Measurements from ENCODE around the gene RHBDF2.

RHBDF2 gene

DNA sequence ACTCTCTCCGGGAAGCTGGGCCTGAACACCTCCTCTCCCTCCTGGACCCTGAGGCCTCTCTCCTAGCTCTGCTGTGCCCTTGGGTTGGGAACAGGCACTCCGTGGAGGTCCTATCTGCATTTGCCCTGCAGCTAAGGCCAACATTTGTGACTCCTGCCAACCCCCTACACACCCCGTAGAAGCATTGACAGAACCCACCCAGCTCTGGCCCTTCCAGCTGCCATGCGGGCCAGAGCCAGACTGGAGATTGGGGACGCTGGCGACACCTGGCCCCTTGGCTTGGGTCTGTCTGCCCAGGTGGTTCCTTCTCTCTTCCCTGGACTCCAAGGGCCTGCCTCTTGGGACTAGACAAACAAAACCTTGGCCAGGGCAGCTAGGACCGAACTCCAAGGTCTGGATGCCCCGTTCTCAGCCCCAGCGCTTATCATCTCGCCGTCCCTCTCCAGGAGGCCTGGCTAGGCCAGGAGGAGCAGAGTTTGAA, 644 bp upstream of the RHBDF2 start:
- no peak for DNase-seq (ENCODE audit: low read depth, low spot score)

DNA sequence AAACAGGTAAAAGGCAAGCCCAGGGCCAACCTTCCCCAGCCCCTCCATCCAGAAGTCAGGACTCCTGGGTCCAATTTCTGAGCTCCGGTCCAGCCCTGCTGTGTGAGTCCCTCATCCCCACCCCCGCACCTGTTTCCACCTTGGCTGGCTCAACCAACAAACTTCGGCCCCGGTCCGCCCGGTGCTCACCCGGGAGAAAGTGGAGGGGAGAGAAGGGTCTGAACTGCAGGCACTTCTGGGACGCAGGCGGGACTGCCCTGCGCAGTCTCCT, 541 bp downstream of the RHBDF2 start:
- DNase-seq (ENCODE audit: low read depth, low spot score) = no peak

DNA sequence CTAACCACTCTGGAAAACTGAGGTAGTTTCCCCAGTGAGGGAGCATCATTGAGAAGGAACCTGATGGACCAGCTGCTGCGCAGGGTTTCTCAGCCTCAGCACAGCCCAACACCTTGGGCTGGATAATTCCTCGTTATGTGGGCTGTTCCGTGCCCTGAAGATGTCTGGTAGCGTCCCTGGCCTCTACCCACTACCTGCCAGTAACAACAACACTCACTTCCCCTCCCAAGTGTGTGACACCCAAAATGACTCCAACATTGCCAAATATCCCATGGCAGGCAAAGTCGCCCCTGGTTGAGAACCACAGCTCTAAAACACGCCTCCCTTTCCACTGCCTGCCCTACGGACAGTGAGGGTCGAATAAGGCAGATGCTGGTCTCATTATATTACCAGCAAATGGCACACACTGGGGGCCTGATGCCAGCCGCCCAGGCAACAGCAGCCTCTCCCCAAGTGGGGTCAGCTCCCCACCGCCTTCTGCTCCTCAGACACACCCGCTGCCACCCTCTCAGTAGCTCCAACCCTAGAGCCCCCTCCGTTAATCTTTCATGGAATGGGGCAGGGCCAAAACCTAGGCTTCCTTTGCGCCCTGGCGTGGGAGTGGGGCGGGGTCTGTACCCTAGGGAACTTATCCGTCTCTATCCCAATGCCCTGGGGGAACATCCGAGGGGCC, 1.0 kb downstream of the RHBDF2 start:
- DNase-seq (ENCODE audit: low read depth, low spot score) = no peak

DNA sequence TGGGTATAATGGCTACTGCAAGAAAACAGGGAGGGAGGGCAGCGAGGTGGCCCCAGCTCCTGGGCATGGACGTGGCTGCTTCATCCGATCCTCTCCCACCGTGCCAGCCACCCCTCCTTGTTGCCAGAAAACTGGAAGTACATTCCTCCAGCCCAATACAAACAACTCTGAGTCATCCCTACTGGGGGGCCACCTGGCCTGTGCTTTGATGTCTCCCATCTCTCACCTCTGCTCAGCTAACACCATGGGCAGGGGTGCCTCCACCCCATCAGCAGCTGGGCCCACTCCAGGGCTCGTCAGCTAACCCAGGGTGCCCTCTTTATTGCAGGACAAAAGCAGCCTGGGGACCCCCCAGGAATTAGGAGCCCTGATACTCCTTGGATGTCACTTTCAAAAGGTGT, 2.0 kb downstream of the RHBDF2 start:
- DNase-seq (ENCODE audit: low read depth, low spot score) = no peak

DNA sequence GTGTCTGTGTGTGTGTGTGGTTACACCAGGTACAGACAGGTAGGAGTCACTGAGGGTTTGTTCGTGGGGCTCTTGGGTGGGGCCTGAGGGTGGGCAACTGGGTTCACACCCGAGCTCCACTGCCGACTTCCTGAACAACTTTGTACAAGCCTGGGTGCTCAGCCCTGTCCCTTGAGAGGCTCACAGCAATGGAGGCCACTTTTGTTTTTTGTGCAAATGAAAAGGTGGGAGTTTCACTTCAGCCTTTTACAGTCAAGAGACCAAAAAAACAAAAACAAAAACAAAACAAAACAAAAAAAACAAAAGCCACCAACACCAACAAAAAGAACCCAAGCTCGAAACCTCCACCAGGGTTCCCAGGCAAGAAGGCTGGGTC, 2.4 kb downstream of the RHBDF2 start:
- no peak for DNase-seq (ENCODE audit: low read depth, low spot score)

DNA sequence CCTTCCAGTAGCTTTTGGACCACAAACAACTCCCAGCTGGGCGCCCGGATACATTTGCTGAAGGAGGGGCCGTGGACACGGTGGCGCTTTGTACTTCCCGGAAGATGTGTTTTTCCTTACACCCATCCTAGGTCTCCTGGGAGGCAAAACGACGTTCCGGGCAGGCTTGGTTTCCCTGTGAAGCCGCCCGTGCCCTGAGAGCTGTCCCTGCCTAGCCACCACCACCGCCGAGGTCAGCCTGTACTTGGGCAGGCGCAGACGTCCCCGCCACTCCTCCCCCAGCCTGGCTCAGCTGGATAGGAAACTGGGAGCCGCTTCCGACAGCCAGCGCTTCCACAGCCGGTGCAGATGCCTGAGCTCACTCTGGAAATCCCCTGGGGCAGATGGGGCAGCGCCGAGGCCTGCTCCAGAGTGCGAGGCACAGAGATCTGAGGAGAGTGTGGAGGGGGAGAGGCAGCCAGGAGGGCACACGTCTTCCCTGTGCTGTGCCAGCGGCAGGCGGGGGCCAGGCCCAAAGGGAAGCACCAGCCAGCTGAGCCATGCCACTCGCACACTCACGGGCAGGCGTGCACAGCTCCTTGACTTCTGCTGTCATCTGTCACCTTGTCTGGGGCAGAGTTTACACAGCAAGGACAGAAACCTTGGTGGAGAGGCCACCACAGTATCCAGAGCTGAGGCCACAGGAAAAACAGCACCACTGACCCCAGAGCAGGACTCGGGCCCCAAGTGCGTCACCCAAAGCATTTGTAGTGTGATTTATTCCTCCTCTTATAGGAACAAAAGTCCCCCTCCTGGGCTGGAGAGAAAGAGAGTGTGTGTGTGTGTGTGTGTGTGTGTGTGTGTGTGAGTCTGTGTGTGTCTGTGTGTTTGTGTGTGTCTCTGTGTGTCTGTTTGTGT, 3.0 kb downstream of the RHBDF2 start:
- DNase-seq (ENCODE audit: low read depth, low spot score) = no peak

DNA sequence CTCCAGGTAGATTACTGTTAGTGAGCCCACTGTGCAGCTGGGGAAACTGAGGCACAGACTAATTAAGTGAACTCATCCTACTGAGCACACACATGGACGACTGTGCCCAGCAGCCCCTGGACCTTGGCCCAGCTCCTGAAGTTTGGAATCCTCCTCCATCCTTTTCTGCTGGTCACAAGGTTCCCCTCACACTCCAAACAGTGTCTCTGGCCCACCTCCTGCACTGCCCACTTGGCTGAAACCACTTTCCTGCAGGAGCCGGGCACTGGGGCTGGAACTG, 3.6 kb downstream of the RHBDF2 start:
- no peak for DNase-seq (ENCODE audit: low read depth, low spot score)

DNA sequence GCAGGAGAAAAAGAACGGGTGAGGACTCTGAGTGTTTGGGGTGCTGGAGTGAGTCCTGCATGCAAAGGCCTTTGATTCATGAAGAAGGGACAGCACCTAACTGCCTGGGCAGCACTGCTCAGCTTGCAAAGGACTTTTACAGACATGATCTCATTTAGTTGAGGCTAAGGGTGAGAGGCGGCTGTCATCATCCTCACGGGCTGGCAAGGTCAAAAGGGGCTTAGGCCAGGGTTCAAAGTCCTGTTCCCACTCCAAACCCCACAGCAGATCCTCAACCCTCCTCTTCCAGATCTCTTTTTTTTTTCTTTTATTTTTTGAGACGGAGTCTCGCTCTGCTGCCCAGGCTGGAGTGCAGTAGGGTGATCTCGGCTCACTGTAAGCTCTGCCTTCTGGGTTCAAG, 4.8 kb downstream of the RHBDF2 start:
- DNase-seq (ENCODE audit: low read depth, low spot score) = no peak

DNA sequence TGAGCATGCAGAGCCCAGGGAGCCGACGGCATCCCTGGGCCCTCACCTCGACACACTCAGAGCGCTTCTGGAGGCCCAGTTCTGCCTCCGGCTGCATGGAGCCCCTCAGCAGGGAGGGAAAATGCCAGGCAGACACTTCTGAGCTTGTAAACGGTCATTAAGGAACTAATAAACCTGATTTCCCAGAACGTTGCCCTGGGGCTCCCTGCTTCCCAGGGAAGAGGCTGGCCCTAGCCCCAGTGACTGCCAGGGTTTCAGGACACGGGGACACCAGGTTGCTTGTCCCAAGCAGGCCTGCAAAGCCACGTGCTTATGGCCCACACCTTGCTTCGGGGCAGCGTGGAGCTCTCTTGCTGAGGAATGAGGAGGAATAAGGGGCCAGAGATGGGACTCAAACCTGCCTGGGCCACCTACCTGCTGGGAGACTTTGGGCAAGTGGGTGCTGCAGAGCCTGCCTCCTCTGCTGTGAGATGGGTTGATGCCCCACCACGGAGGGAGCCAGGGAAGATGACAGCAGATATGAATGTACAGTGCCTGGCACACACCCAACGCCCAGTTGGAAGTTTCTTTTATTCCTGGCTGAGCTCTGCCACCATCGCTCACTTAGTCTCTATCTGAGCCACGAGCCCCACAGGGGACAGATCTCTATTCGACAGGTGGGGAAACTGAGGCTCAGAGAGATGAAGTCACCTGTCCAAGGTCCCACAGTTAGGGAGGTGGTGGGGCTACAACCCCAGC, 5.4 kb downstream of the RHBDF2 start:
- DNase-seq (ENCODE audit: low read depth, low spot score) = no peak

DNA sequence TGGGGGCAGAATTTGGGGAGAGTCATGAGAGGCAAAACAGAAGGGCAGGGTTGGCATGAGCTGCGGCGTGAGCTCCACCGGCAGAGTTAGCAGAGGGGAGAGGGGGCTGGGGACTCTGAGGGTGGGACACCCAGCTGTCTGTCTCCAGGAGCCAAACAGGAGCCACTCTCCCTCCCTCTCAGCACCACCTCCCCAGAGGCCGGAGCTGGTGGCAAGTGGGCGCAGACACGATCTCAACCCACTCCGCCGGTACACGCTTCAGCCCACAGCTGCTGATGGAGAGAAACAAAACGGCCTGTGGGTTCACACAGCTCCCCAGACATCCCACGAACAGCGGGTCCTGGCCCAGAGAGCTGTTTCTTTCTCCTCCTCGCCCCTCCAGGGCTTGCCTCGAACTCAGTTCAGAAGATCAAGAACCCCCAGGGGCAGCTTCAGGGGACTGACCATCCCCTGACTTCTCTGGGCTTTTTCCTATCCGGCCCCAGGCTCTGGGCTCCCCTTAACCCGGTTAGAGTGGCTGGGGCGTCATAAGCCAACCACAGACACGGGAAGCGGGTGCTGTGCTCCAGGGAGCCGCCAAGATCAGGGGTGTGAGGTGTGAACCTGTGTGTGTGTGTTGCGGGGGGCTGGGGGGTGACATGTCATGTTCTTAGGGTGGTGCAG, 7.6 kb downstream of the RHBDF2 start:
- DNase-seq (ENCODE audit: low read depth, low spot score) = no peak

DNA sequence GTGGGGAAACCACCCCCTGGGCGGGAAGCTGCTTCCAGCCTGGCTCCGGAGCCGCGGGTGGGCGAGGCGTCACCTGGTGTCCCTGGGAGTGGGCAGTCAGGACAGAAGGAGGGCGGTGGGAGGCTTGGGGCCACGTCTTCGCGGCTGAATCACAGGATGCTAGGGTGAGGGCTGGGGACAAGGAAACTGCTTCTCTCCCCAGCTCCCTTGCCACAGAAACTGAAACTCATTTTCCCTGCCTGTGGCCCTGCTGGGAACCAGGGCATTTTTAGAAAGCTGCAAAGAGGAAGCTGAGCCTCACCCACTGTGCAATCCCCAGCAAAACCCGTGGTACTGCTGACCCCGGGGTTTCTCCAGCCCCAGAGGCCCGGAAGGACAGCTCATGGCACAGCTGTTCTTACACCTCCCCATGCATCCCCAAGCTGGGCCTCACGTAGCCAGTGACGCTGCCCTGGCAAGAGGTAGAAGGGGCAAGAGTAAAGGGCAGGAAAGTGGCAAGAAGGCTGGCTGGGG, 8.2 kb downstream of the RHBDF2 start:
- no peak for DNase-seq (ENCODE audit: low read depth, low spot score)

DNA sequence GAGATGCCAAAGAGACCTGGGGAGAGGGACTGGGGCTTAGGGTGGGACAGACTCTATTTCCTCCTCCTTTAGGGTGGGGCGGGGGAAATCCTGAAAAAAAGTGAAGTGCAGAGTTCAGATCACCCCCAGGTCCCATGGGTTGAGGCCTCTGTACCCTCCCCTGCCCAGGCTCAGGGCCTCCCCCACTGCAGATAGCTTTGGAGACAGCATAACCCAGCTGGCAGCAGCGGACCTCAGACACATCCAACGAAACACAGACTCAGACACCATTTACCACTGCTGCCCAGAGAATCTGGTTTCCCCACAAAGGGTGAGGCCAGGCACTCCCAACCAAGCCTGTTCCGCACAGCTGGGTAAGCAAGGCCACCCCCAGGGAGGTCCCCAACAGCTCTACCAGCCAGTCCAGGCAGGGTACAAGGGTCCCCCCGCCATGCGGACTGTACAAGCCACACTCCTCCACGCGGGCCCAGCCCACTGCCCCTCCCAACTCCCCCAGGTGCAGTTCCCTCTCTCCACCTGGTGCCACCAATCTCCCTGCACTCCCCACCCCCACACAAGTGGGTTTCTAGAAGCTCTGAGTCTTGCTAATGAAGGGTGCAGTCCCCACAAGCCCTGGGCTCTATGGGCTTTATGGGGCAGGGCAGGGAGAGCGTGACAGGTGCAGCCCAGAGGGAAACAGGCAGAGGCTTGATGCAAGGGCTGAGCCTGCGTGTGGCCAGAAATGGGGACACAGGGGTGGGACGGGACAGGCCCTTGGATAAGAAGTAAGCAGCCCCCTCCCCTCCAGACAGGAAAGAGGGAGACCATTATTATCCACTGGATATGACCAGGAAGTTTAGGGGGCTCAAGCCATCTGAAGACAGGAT, 8.9 kb downstream of the RHBDF2 start:
- no peak for DNase-seq (ENCODE audit: low read depth, low spot score)

DNA sequence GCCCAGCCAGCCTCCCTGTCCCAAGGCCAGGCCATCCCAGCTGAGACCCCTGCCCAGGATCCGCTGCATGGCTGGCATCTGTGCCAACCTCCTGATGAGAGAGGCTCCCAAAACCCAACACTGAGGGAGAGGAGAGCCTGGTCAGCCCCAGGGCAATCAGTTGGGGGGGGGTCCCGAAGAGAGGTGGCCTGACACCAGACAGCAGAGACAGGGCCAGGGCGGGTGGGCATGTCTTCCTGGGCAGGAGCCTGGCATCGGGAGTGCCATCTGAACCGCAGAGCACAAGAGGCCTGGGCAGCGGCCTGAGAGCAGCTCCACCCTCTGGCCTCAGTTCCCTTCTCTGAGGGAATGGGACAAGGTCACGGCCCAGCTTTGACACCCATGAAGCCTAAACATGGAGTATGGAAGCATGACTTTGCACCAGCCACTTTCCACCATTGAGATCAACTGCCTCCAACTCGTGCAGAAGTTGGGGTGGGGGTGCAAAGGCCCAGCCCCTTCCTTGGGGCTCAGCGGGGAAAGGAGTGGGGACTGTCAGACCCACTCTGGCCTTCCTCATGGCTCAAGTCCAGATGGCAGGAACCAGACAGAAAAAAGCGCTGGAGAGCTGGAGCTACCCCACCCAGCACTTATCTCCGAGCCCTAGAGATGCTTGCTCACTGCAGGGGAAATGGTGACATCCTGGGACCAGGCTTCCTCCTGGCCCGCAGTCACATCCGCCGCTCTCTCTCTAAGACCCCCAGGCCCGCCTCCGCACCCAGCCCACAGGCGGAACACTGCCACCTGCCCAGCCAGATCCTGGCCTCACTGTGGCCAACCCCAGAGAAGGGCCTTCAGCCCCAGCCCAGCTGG, 9.7 kb downstream of the RHBDF2 start:
- no peak for DNase-seq (ENCODE audit: low read depth, low spot score)

DNA sequence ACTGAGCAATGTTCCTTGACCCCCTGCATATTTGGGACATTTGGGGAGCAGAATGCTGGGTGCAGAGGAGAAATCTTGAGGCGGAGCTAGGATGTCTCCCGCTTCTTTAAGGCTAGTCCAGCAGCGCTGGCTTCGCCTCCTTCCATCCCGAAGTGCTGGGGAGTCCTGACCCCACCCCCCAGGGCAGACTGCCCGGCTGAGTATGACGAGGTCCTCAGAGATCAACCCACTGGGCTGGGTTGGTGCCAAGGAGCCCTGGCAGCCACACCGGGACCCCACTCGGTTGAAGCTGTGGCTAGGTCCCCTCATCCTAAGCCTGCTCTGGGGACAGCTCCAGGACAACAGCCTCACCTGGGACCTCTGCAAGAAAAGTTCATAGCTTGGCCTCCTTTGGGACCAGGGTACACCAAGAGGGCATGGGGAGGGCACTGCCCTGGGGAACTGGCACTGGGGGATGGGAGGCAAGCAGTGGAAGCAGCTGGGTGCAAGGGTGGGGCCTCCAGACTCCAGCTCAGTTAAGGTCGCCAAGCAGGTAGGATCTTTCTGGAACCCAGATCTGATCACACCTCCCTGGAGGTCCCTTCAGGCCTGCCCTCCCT, 11.0 kb downstream of the RHBDF2 start:
- no peak for DNase-seq (ENCODE audit: low read depth, low spot score)

DNA sequence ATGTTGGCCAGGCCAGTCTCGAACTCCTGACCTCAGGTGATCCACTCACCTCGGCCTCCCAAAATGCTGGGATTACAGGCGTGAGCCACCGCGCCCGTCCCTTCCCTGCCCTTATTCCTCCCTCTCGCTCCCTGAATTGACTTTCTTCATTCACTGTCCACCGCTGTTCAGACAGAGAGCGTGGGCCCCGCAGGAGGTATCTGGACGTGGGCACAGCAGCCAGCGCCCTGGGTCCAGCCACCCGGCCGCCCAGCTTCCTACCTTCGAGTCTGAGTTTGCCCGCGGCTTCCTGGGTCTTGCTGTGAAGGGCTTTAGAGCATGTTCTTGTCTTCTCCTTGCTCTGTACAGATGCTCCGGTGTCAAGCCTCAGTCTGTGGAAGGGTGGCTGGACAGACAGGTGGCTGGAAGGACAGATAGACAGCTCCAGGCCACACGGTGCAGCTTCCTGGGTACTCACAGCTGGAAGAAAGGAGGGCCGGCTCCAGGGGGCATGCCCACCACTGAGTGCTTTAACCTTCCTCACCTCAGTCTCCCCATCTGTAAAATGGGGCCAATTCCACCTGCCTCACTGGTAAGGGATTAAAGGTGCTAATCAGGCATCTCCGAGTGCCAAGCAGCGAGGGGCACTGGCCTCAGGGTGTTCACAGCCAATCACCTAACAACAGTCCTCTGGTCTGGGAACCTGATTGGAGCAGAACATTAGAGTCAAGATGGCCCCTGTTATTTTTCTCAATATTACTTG, 13.6 kb downstream of the RHBDF2 start:
- DNase-seq (ENCODE audit: low read depth, low spot score) = no peak

DNA sequence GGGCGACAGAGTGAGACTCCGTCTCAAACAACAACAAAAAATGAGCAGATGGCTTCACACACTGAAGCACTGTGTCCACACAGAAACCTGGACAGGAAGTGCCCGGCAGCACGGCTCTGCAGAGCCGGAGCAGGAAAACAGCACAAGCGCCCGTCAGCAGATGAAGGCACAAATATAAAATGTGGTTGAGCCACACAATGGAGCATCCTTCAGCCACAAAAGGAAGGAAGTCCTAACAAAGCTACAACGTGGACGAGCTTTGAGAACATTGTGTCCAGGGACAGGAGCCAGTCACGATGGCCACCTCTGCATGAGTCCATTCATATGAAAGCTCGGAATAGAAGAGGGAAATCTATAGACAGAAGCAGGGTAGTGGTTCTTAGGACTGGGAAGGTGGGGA, 15.7 kb downstream of the RHBDF2 start:
- DNase-seq (ENCODE audit: low read depth, low spot score) = no peak

DNA sequence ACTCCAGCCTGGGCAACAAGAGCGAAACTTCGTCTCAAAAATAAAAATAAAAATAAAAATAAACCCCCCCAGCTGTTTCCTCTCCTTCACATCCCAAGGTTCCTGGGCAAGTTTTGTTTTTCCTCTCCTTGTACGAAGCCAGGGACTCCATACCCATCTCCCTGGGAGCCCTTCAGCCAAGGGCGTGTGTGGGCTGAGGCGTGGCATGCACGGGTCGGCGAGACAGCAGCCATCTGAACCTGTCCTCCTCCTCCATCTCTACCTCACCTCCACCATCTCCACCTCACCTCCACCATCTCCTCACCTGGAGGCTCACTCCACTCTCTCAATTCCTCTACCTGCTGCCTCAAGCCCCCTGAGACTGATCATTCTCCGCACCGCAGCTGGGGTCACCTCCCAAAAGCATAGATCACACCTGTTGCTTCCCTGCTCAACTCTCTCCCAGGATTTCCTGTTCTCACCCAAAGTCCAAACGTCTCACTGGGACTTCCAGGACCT, 16.9 kb downstream of the RHBDF2 start:
- no peak for DNase-seq (ENCODE audit: low read depth, low spot score)

DNA sequence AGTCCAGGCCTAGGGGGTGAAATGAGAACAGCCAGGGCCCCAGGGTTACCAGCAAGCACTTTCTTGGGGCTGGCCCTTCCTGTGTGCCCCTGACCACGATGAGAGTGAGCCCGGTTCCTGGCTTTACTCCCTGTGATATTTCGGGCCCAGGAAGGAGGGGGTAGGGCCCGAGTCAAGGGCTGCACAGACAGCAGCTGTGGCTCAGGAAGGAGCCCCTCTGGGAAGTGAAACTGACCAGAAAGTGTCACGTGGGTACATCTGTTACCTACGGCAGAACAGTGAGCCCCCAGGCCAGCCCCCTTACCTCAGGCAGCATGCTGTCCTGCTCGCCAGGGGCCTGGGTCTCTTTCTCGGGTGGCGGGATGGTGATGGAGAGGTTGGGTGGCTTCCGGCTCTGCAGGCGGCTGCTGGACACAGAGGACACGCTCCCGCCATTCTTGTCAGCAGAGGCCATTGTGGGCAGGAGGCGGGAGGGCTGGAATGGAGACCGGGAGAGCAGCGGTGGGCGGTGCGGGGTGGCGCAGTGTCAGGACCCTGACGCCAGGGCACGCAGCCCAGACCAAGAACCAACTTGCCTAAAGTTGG, 20.1 kb downstream of the RHBDF2 start:
- no peak for DNase-seq (ENCODE audit: low read depth, low spot score)

DNA sequence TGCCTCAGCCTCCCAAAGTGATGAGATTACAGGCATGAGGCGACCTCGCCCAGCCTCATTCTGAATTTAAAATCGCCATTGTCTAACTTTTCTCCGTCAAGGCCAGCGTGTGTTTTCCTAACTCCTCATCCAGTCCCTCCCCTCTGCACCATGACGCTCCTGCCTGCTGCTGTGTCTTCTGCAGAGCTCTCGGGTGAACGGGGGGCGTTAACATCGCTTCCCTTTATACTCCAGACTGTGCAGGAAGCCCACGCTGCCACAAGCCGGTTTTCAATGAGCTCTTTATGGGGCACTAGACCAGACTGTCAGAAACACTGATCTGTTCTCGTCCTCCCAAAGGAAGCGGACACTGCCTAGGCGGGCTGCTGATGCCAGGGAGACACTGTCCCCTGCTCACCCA, 20.6 kb downstream of the RHBDF2 start:
- DNase-seq (ENCODE audit: low read depth, low spot score) = no peak

Data from activated CD4-positive, CD25-positive, alpha-beta regulatory T cell treated with anti-CD3 and anti-CD28 coated beads, Interleukin-2, amount 50 U/mL, for 16 hours (primary cell).